CD4-positive, alpha-beta T cell treated with Interleukin-6 at 100 ng/mL for 8 hours (primary cell): ENCODE data around the gene MAP7.
"Not testable (repeated sequence)": the region's sequence is repeated elsewhere in the genome, so short reads cannot be mapped to it uniquely, and the experiment has no call there.

ENCODE experiments used
- DNase-seq: peaks from one replicate; pipeline ENCODE4 v3.0.0-alpha.2; 2020; ENCODE audit warnings: mixed read lengths, low spot score

The MAP7 gene

DNA sequence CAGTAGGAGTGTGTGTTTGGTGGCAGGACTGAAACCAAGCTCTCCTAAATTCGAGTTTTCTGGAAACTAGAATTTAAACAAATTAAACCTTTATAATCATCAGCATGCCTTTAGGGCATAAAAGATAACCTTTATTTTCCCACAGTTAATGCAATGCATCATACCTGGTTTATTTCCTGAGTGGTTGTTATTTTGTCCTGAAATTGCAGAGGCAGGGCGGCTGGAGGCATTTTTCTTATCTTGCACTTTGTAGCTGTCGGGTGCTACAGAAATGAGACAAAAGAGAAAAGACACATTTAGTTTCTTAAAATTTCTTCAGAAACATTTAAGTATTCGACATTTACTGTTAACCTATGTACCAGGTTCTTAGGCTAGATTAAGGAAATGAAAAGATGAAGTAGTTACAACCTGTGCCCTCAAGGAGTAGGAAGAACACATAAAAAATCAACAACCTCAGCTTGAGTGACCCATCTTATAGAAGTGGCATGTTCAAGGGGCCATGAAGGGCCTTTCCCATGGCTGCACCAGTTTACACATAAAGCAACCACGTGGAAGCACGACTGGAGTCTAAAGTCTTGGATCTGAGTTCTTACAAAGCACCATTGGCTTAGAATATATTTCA is 128.6 kb downstream of the MAP7 start:
- DNase-seq = no peak

DNA sequence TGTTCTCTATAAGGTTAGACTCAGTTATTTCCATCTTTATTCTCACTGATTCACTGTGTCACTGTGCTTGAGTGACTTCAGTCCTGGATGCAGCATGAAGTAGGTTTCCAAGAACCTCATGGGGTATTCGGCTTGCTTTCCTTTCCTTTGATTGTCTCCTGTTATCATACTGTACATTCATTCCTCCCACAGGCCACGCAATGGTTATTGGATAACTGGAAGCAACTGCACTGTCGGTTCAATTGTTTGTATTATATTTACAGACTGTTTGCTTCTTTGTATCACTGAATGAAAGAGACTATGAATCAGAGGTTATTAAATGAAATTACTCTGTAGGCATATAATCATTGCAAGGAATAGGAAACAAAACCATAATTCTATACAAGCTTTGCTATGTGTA is 129.4 kb downstream of the MAP7 start:
- DNase-seq = no peak

DNA sequence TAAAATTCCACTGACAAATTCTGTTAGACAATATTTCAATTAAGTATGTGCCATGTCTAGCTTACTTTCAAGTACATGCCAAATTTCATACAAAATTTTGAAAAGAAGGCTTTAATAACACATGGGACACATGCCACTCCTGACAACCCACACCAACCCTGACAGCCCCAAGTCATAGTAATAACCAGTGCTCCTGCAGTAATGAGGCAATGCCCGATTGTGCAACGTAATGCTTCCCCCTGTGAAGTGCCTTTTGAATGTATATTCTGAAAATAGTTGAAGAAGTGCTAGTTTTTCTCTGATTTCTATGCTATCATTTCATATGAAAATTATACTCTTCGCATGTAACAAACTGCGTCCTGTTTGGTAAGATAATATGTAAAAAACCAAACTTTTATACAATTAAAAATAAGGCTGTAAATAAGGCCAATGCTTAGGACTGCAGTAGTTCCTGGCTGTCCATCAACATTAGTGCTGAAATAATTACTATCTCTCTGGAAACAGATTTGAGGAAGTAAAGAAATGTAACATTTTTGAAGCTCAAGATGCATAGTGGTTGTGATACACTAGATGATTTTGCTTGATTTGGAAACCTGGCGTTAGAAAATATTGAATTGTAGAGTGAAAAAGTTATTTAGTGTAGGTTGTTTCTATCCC is 134.7 kb downstream of the MAP7 start:
- DNase-seq = no peak

DNA sequence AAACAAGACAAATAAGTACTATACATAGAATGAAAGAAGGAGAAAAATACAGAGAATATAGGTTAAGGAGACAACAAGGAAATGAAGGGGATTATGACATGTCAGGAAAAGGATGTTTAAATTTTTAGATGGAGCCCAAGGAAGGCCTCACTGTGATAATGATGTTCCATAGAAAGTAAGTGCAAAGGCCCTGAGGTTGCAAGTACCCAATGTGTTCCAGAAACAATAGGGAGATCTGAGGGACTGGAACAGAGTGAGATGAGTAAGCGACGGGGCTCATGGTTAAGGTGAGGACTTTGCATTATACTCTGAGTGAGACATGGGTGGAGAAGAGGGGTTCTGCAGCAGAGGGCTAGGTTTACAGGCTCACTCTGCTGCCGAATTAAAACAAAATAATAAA is 137.8 kb downstream of the MAP7 start:
- DNase-seq = no peak

DNA sequence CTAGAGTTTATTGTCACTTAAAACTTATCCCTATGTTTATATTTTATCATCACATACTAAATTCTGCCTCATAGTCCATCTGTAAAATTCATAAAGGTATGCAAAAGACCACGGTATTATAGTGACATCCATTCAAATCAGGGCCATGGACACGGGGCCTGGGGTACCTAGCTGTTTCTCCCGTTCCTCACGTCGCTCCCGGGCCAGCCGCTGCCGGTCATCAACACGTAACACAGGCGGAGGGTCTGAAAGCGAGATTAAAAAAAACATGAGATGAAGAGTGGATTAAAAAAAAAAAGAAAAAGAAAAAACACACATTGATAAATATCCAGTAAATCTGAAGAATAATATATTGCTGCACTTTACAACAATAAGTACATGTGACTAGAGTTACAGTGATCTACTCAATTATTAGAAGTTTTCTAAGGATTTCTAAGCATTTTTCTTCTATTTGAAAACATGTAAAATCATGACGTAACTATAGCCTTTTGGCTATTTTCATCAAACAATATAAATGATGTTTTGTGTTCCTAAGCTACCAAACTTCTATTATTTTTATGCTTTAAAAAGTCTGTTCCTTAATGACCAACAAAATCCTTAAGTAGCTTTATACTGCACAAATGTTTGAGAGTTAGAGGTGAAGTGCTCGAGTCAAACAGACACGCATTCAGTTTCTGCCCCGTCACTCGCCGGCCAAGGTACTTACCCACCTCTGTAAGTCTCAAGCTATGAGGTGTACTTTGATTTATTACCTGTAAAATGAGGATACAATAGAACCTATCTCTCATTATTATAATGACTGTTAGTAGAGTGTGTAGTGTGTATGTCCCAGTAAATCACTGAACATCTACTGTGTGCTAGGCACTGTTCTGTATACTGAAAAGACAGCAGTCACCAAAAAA is 138.5 kb downstream of the MAP7 start:
- no peak for DNase-seq

DNA sequence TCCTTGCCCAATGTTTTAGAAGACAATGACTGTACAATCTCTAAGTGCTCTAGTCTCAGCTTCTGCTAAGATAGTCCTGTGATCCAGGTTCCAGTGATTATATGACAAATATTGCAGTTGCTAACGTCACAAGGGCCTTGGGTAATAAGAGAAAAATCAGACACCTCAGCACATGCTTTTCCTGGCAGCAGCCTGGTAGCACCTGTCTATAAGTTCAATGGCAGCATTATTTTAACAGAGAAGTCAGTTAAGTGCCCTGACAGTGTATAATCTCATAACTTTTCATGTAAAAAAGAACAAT is 139.2 kb downstream of the MAP7 start:
- no peak for DNase-seq

DNA sequence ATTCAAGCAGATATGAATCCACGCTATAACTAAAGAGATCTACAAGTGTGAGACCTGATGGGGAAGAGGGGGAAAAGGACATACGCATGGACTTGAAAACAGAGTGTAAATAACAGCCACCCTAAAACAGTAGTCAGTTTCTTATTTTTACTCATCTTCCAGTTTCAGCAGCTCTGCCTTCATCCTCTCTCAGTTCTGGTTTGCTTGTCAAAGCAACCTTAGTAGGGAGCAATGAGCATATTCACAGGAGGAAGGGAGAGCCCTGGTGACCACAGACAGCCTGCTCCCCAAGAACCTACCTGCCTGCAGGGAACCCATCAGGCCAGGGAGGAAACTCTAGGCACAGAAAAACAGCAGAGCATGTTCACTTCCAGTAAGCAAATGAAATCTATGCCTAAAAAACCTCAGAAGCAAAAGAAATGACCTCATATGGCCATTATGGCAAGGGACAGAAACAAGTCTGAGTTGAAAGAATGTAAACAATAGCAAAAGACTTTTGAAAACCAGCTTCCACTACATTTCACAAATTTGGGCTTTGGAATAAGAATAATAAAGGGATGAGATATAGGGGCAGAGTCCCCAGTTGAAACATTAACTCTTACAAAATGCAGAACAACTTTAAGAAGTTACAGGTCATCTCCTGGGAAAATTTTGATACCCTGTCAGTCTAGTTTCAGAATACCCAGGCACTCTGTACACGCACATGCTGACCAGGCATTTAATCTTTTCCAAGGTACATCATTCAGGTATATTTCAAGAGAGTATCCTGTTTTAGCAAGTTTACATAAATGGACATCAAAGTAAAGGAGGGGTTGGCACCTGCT is 139.8 kb downstream of the MAP7 start:
- DNase-seq = no peak

DNA sequence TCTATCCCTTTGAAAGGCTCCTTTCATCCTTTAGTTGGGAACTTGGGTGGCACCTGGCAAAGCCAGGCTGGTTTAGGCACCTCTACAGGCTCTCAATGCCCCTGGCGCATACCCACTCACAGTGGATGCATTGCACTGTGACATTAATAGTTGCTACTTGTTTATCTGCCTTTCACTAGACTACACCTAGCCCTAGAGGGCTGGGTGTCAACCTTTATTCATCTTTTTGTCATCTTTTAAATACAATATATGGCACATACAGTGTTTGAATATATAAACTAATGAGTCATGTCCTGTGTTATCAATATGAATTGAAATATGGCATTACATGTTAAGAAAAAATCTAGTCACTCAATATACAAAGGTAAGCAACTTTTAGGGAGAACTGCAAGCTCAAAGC is 140.6 kb downstream of the MAP7 start:
- no peak for DNase-seq

DNA sequence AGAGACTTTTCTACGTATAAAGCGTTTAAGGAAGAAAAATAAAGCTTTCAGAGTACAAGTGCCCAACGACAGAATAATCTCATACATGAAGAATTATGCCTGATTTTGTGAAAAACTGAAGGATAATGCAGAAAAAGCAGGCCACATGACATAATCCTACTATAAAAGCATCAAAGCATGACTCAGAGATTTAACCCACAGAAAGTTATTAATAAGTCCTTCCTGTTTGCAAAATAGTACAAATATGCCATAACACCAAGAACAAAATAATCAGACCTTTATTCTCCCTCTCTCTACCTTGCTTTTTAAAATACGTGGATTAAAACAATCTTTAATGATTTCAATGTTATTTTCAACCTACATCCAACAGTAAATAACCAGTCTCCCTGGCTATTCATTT is 142.0 kb downstream of the MAP7 start:
- DNase-seq = no peak

DNA sequence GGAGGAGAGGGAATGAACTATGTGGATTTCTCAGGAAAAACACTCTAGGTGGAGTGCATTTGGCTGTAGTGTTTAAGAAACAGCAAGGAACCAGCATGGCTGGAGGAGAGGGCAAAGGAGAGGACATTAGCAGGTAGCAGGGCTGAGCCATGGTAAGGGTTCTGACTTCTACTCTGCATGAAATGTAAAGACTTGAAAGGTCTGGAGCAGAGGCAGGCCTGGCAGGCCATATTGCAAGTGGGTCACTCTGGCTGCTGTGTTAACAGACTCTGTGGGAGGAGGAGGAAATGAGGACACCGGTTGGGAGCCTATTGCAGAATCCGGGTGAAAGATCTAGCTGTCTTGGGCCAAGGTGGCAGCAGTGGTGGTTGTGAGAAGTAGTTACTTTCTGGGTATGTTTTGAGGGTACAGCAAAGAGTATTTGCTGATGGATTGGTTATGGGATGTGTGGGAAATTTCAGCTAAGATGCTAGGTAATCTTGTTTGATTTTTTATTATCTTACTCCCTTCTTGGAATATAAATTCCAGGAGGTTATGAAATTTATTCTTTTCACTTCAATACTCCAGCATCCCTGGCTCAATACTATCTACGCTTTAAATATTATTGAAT is 144.7 kb downstream of the MAP7 start:
- DNase-seq = no peak

DNA sequence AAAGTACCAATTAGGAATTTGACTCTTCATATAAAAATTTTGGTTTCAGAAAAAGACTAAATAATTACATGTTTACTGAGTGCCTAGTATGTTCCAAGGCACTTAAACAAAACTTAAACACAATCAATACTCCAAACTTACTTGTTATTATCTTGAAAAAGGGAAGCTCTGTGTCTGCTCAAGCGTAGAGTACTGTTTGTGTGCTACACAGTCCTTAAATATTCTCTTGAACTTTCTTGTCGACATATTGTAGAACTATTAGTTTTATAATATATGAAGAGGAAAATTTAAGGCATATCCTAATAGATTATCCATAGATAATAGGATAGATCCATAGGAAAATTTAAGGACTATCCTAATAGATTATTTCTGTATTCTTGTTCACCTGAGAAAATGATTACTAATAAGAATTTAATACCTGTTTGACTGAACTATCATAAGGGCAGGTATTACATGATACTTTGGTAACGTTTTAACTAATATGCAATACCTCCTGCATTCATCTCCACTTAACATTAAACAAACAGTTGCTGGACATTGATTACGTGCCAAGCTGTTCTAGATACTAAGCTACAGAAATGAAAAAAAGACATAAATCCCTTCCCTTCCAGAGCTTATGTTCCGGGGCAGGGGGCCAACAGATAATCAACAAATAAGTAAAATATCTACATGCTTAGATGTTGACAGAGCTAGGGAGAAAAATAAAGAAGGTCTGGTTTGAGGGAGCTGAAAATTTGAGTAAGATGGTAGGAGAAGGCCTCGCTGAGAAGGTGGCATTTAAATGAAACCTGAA is 145.4 kb downstream of the MAP7 start:
- DNase-seq = no peak

DNA sequence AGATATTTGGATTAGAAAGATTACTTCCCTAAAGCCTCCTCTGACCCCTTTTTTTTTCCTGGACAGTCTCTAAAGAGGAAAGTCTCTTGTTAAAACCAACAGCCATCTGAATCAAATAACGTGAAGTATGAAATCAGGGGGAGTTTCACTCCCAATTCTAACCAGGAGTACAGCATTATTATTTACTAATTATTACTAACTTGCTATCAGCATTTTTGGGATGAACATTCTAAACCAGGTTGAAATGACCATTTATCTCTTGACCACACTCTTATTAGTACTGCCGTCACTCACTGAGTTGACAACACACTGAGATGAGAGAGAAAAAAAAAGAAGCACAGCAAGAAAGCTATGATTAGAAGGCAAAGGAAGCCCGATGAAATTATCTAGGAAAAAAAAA is 146.2 kb downstream of the MAP7 start:
- DNase-seq = no peak

DNA sequence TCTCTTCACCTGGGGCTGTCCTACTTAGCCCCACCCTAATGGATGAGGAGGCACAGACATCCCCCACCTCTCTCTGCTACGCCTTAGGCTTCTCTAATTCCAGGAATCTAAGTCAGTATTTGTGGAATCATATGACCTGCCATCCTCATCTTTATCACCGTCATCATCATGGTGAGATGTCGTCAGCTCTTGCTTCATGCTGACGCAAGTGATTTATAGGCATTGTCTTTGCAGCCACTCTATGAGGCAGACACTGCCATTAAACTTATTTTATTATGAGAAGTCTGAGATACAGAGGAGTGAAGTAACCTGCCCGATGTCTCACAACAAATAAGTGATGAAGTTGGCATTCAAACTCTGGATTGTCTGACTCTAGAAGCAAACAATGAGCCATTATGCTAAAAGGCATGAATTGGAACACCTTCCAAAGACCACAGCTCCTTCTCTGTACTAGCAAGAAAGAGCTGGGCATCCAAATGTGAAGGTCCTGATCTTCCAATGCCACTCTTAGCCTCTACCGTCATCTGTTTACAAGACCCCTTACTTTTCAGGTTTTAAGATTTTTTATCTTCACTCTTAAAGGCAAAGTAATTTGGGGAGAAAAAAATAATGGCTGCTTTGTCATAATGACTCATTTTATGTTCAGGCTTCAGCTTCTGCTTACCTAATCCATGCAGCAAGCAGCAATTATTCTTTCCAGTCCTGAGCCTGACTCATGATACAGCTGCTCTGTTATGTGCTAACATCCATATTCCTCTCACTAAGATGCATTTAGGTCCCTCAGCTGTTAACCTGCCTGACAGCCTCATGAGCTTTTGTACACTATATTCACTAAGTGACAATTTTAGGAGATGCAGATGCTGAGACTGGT is 146.9 kb downstream of the MAP7 start:
- no peak for DNase-seq

DNA sequence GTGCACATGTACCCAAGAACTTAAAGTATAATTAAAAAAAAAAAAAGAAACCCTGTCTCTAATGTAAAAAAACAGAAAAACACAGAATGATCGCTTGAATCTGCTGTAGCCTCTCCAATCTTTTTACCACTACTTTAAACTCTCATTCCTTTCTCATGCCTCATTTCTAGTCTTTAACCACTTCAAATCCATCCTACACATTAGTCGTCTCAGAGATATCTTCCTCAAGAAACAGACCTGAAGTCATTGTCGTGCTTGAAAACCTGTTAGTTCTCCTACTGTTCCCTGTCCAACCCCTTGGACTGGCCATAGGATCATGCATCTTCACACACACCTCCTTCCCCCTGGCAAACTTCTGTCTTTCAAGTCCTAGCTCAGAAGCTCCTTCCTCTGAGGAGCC is 148.5 kb downstream of the MAP7 start:
- DNase-seq = no peak

DNA sequence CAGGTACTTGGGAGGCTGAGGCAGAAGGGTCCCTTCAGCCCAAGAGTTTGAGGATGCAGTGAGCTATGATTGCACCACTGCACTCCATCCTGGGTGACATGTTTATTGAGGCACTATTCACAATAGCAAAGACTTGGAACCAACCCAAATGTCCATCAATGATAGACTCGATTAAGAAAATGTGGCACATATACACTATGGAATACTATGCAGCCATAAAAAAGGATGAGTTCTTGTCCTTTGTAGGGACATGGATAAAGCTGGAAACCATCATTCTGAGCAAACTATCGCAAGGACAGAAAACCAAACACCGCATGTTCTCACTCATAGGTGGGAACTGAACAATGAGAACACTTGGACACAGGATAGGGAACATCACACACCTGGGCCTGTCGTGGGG is 149.0 kb downstream of the MAP7 start:
- not testable (repeated sequence) for DNase-seq

DNA sequence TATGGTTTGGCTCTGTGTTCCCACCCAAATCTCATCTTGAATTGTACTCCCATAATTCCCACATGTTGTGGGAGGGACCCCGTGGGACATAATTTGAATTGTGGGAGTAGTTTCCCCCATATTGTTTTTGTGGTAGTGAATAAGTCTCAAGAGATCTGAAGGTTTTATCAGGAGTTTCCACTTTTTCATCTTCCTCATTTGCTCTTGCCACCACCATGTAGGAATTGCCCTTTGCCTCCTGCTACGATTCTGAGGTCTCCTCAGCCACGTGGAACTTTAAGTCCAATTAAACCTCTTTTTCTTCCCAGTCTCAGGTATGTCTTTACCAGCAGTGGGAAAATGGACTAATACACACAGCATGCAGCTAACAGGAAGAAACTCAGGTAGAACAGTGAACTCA is 151.8 kb downstream of the MAP7 start:
- DNase-seq = no peak

DNA sequence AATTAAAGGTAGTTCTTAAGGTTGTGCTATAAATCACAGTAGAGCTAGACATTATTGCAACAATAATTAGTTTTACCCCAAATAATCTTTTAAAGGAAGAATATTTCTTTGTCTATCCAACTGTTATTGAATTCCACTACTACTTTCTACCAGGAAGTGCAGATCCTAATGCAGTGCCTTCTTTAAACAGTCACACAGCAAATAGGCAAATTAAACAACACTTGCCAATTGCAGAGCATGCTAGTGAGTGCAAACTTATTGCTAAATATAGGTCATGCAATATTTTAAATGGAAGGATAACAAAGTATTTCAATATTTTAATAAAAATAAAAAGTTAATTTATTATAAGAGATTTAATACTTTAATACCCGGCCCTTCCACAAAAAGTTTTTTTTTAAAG is 153.3 kb downstream of the MAP7 start:
- DNase-seq = no peak

DNA sequence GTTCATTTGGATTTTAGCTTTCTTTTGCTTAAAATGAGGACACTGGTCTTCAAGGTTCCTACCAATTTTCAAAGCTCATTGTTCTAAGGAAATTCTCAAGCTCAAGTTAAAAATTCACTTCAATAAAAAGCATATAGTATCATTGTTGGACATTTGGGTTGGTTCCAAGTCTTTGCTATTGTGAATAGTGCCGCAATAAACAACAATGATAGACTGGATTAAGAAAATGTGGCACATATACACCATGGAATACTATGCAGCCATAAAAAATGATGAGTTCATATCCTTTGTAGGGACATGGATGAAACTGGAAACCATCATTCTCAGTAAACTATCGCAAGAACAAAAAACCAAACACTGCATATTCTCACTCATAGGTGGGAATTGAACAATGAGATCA is 159.3 kb downstream of the MAP7 start:
- DNase-seq = not testable (repeated sequence)

DNA sequence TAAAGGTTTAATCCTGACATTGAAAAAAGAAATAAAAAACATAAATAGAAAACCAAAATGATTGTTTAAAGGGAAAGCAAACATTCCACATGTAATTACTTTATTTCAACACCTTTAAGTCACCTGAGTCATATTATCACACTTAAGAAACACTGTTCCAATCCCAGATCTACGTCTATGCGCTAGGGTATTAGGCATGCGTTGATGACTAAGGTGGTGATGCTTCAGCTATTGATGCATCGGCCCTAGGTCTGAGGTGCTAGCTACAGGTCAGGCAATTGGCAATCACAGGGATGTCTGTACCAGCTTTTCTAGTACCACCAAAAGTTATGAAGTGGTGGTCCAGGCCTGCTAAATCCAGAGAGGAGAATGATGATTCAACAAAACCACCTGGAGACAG is 162.9 kb downstream of the MAP7 start:
- no peak for DNase-seq

DNA sequence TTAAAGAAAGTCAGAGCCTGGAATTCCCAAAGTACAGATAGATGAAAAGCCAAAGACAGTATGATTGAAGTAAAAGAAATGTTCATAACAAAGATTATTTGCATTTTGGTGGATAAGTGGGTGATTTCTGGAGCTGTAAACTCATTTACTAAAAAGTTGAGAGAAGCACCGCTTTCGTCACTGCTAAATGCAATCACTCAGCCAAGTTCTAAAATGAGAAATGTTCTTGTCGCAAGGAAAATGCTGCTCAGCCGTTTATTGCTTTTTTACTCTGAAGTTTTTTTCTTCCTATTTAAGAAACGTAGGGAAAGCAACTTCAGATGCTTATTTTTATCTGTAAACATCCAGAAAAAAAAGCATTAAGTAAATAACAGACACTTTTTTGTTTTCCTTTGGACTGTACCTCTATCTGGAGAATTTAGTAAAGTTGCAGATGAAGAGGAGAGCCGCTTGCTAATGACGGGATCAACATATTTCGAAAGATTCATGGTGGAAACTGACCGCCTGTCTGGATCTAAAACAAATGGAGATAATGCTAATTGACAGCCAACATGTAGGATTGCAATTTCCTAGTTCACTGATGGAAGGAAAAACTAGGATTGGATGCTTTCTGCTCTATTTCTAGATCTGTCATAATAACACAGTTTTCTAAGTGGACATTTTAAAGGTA is 166.8 kb downstream of the MAP7 start:
- DNase-seq = no peak
